GM12878 (cell line): ENCODE data around the gene HEATR9. TPM values are rescaled to one million over a fixed set of nuclear protein-coding genes. Genes with fewer than 3 reads are reported as not detected.

Experiments used
- ATAC-seq: fragments of 200-7000 bp; cut with Tn5 transposase; 3 replicates; pipeline ENCODE4 v1.9.1; 2020; ENCODE audit warnings: mild to moderate bottlenecking, moderate library complexity
- BruUV-seq: library from RNA; stranded (reverse); fragments of 400-500 nt; replicated peaks from 2 replicates; lab custom pipeline; 2021; lab: Mats Ljungman, UMichigan
- CTCF ChIA-PET: fragments of 300-600 bp; sonication (Branson Sonifier 250); formaldehyde crosslinking; extraction: SDS; loops from one replicate; lab custom pipeline; 2021; ENCODE audit warnings: inconsistent platforms; lab: Yijun Ruan, JAX
- POLR2A ChIA-PET: fragments of 350-600 bp; formaldehyde crosslinking; extraction: SDS; loops from one replicate; lab custom pipeline; 2021; ENCODE audit warnings: inconsistent platforms; lab: Charles Lee
- RAD21 ChIA-PET: fragments of 300-600 bp; sonication (Branson Sonifier 250); formaldehyde crosslinking; loops from one replicate; lab custom pipeline; 2023; ENCODE audit warnings: antibody characterized with exemption; ENCODE audit not compliant: unreplicated experiment; lab: Charles Lee
- SMC1A ChIA-PET: fragments of 300-600 bp; sonication (Branson Sonifier 250); formaldehyde crosslinking; loops from one replicate; lab custom pipeline; 2023; ENCODE audit not compliant: unreplicated experiment, uncharacterized antibody; lab: Charles Lee
- DNase-seq: peaks from one replicate; pipeline ENCODE4 v3.0.0-alpha.2; 2011; ENCODE audit warnings: low read depth, low spot score
- FAIRE-seq: peaks from 3 replicates; lab custom pipeline; 2011; peaks lifted over from hg19 to GRCh38; lab: Jason Lieb, UNC
- H2AFZ ChIP-seq: 2 replicates; pipeline ENCODE4 v1.6.0; 2011; ENCODE audit warnings: low read depth, low read length, control low read depth; ENCODE audit not compliant: control insufficient read depth
- H3K27ac ChIP-seq: 2 replicates; pipeline ENCODE4 v1.5.1; 2011; ENCODE audit warnings: control low read depth; ENCODE audit not compliant: control insufficient read depth, insufficient read depth
- H3K27me3 ChIP-seq, 2 experiments: replicated peaks in 1 of 2; 2 replicates each; pipeline versions ENCODE4 v1.6.0 to v1.6.1; 2011; ENCODE audit warnings: low read length in 1 of 2; ENCODE audit not compliant: control insufficient read depth in 2 of 2, insufficient read depth in 2 of 2
- H3K36me3 ChIP-seq, 2 experiments: 2 replicates each; pipeline ENCODE4 v1.5.1; 2011; ENCODE audit warnings: low read length in 1 of 2; ENCODE audit not compliant: control insufficient read depth in 2 of 2, insufficient read depth in 2 of 2
- H3K4me1 ChIP-seq: 2 replicates; pipeline ENCODE4 v1.6.1; 2011; ENCODE audit warnings: mild to moderate bottlenecking, low read length, moderate library complexity, mixed read lengths; ENCODE audit not compliant: control insufficient read depth, insufficient read depth
- H3K4me2 ChIP-seq: 2 replicates; pipeline ENCODE4 v1.6.0; 2011; ENCODE audit warnings: control low read depth; ENCODE audit not compliant: control insufficient read depth, insufficient read depth
- H3K4me3 ChIP-seq: fragments of 200-600 bp; sonication (generic); 2 replicates; pipeline ENCODE4 v1.5.1; 2016
- H3K79me2 ChIP-seq: 2 replicates; pipeline ENCODE4 v1.6.0; 2011; ENCODE audit warnings: low read length; ENCODE audit not compliant: control insufficient read depth, insufficient read depth
- H3K9ac ChIP-seq: 2 replicates; pipeline ENCODE4 v1.8.0; 2011; ENCODE audit warnings: low read length, control low read depth, mixed read lengths; ENCODE audit not compliant: control insufficient read depth, insufficient read depth
- H3K9me3 ChIP-seq: replicated peaks from 3 replicates; pipeline ENCODE4 v1.5.1; 2011; ENCODE audit warnings: mild to moderate bottlenecking, low read length; ENCODE audit not compliant: control insufficient read depth, insufficient read depth
- H4K20me1 ChIP-seq: 2 replicates; pipeline ENCODE4 v1.6.0; 2011; ENCODE audit not compliant: control insufficient read depth, insufficient read depth
- KLF5 ChIP-seq: fragments of 450-650 bp; IDR thresholded peaks from 2 replicates; pipeline ENCODE4 v1.6.1; 2014; ENCODE audit warnings: mild to moderate bottlenecking; ENCODE audit not compliant: partially characterized antibody
- MEF2A ChIP-seq: IDR thresholded peaks from 2 replicates; pipeline ENCODE4 v1.6.1; 2011; ENCODE audit warnings: low read depth, mild to moderate bottlenecking, low read length, moderate library complexity; ENCODE audit not compliant: insufficient read depth
- NFXL1 ChIP-seq: fragments of 450-650 bp; IDR thresholded peaks from 2 replicates; pipeline ENCODE4 v1.6.1; 2017; ENCODE audit warnings: antibody characterized with exemption, mild to moderate bottlenecking, borderline replicate concordance
- SMC3 ChIP-seq: IDR thresholded peaks from 2 replicates; pipeline ENCODE4 v1.6.1; 2011; ENCODE audit warnings: low read length, improper control_type of control experiment, borderline replicate concordance
- SRF ChIP-seq, 2 experiments: IDR thresholded peaks; 2 replicates each; pipeline ENCODE4 v1.6.1; 2011; ENCODE audit warnings: low read depth in 2 of 2, low read length in 2 of 2, mild to moderate bottlenecking in 1 of 2, moderate library complexity in 1 of 2
- TCF7 ChIP-seq: IDR thresholded peaks from 2 replicates; pipeline ENCODE4 v1.6.1; 2014; ENCODE audit warnings: antibody characterized with exemption, borderline replicate concordance
- WGBS: methylation state at CpG from one replicate; pipeline ENCODE4 v1.1.6; 2016; ENCODE audit warnings: low lambda C conversion rate; ENCODE audit not compliant: insufficient replicate concordance, insufficient coverage; ENCODE audit errors: missing lambda C conversion rate; 5-methylcytosine and 5-hydroxymethylcytosine counted together
- in situ Hi-C: fragments of 300-500 bp; cut with MboI; formaldehyde crosslinking; loops from 9 replicates; pipeline ENCODE4 v1.14.3; 2018; ENCODE audit warnings: mixed read lengths
- intact Hi-C: fragments of 100-400 bp; cut with micrococcal nuclease; formaldehyde crosslinking; loops from one replicate; pipeline ENCODE4 v1.14.2; 2022; ENCODE audit not compliant: unreplicated experiment
- polyA plus RNA-seq, 11 experiments: library from polyadenylated mRNA; depleted of rRNA in 4 of 11; unstranded in 6 of 11; stranded (reverse) in 5 of 11; fragments of >200 nt; fragmentation: Nextera tagmentation in 4 of 11; fragmentation: Illumina TruSeq in 1 of 11; extraction: Ambion mirVana in 4 of 11; extraction: Trizol in 1 of 11; gene quantifications; 1 replicate in 1 of 11; 2 replicates in 10 of 11; pipeline versions ENCODE4 v1.2.1 to v1.2.3, GENCODE V29; 2011 to 2016; ENCODE audit warnings: inconsistent platforms in 2 of 11, missing spikeins in 2 of 11, low read depth in 1 of 11
- total RNA-seq, 4 experiments: library from RNA; depleted of rRNA in 3 of 4; stranded (reverse); fragments of >200 nt in 3 of 4; fragmentation: Illumina TruSeq in 1 of 4; extraction: Trizol in 1 of 4; gene quantifications; 2 replicates each; pipeline versions ENCODE4 v1.2.1 to v1.2.3, GENCODE V29; 2013 to 2021
- TF ChIP-seq, protein P1 (sequence below): IDR thresholded peaks from 2 replicates; pipeline ENCODE4 v1.6.1; 2011; ENCODE audit warnings: borderline replicate concordance, low read depth, mild to moderate bottlenecking, moderate library complexity, mixed read lengths, low read length; ENCODE audit not compliant: insufficient read depth; ENCODE audit errors: extremely low read length
- TF ChIP-seq, protein P2 (sequence below): fragments of 450-650 bp; IDR thresholded peaks from 2 replicates; pipeline ENCODE4 v1.6.1; 2017; ENCODE audit warnings: low read depth, mild to moderate bottlenecking, moderate library complexity
- TF ChIP-seq, protein P3 (sequence below): IDR thresholded peaks from 2 replicates; pipeline ENCODE4 v1.6.1; 2012; ENCODE audit warnings: low read depth, low read length, improper control_type of control experiment
- TF ChIP-seq, protein P4 (sequence below): fragments of 450-650 bp; IDR thresholded peaks from 2 replicates; pipeline ENCODE4 v1.6.1; 2018; ENCODE audit warnings: mild to moderate bottlenecking, low read depth, moderate library complexity; ENCODE audit not compliant: partially characterized antibody

Gene HEATR9
- total and polyA plus RNA-seq, 10 of the 15 experiments (the other 5 are each of a cell fraction or from before 2014, with no cell fraction given) = 0.04 to 0.43 (median 0.13) TPM; not detected in 2

DNA sequence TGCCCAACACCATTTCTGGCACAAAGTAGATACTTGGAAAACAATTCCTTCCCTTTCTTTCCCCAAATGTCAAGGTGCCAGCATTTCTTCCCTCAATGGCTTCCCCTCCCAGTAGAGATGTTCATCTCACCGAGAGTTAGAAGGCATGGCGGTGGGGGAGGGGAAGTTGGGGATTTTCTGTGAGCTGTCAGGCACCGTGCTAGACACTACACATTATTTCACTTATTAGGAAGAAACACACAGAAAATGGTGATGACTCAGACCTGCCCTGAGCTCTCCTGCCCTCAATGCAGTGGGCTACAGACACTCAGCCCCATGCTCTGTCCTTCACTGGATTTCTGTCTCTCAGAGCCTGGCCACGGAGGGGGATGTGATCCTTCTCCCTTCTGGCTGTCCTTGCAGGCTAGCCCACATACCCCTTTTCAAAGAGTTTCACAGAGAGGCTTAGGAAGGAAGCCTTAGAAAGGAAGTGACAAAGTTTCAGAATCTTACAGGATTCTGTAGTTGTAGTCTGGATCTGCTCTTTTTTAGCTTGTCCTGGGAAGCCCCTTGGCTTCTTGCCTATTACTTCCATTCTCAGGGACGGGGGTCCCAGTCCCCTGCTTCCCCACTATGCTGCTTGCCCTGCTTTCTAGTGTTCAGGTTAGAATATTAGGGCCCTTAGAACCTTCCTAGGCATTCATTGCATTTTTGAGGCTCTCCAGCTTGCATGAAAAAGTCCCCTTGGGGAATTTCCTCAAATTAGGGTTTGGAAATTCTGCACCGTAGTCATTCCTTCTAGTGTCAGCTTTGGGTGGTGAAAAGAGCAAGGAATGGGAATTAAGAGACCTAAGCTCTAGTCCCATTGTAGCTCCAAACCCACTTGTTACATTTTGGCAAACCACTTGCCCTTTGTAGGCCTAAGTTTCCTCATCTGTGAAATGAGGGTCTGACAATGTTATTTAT is 23.7 kb upstream of the HEATR9 start (continued):
- TF ChIP-seq, protein P1, sequence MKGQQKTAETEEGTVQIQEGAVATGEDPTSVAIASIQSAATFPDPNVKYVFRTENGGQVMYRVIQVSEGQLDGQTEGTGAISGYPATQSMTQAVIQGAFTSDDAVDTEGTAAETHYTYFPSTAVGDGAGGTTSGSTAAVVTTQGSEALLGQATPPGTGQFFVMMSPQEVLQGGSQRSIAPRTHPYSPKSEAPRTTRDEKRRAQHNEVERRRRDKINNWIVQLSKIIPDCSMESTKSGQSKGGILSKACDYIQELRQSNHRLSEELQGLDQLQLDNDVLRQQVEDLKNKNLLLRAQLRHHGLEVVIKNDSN = no peak
- TF ChIP-seq SMC3 (no peak), TCF7 (no peak)
- TF ChIP-seq, protein P2, sequence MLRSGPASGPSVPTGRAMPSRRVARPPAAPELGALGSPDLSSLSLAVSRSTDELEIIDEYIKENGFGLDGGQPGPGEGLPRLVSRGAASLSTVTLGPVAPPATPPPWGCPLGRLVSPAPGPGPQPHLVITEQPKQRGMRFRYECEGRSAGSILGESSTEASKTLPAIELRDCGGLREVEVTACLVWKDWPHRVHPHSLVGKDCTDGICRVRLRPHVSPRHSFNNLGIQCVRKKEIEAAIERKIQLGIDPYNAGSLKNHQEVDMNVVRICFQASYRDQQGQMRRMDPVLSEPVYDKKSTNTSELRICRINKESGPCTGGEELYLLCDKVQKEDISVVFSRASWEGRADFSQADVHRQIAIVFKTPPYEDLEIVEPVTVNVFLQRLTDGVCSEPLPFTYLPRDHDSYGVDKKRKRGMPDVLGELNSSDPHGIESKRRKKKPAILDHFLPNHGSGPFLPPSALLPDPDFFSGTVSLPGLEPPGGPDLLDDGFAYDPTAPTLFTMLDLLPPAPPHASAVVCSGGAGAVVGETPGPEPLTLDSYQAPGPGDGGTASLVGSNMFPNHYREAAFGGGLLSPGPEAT = peak; percentile 49; the same call in 1 of the 2 replicates

DNA sequence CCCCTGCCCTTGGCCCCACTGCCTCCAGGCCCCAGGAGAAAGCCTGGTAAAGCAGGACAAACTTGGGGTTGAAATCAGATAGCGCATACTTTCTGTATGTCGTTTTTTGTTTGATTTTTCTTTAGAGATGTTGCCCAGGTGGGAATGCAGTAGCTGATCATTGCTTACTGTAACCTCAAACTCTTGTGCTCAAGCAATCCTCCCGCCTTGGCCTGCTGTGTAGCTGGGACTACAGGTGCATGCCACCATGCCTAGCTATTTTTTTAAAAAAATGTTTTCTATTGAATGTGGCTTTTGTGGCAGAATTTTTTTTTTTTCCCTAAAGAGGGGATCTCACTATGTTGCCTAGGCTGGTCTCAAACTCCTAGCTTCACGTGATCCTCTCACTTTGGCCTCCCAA is 22.6 kb upstream of the HEATR9 start:
- no peaks in the 10 kb centered on the region for H4K20me1 ChIP-seq
- POLR2A ChIA-PET = interaction anchor here (0.7 to 4.7 kb wide), 6 partner anchors 8 to 34 kb away, joined by 3 to 56 read pairs (median 6); partner anchors contain the start of gene CCL5
- BruUV-seq = no TSS peak
- no peak for FAIRE-seq
- H2AFZ ChIP-seq = no peak overlapping the region
- H3K4me1 ChIP-seq = peaks cover 33% of the 10 kb centered on the region
- intact Hi-C loops = no loop called here
- no peaks in the 10 kb centered on the region; the same call in 2 of the 3 replicates for H3K9me3 ChIP-seq
- H3K4me2 ChIP-seq = no peak overlapping the region
- SMC1A ChIA-PET = interaction anchor here (0.6 to 11.3 kb wide), 6 partner anchors 9 to 183 kb away, joined by 3 to 155 read pairs (median 4); partner anchors contain the start of genes CCL5 and RDM1
- H3K27me3 ChIP-seq = no peaks in the 10 kb centered on the region
- RAD21 ChIA-PET = interaction anchor here (0.9 to 9.4 kb wide), 5 partner anchors 10 to 198 kb away, joined by 3 to 125 read pairs (median 4); partner anchors contain the start of gene CCL5
- CTCF ChIA-PET = interaction anchor here (1.2 to 2.3 kb wide), 2 partner anchors 9 to 11 kb away, joined by 3 to 11 read pairs; partner anchors contain the start of gene CCL5
- in situ Hi-C loops = no loop called here
- H3K36me3 ChIP-seq = no peaks in the 10 kb centered on the region
- no peaks in the 10 kb centered on the region for H3K79me2 ChIP-seq
- no peak overlapping the region for H3K4me3 ChIP-seq
- H3K9ac ChIP-seq = no peak overlapping the region
- ATAC-seq = no peak
- no peak overlapping the region for H3K27ac ChIP-seq
- WGBS = 95% methylated on average over 4 of the region's 4 CpGs
- DNase-seq = no peak
- TF ChIP-seq, protein P2 = no peak
- TF ChIP-seq SRF (IDR thresholded peaks at IDR 0.05; ENCODE audit: low read depth in 2 of 2, low read length in 2 of 2) = no peak
- TF ChIP-seq, protein P3, sequence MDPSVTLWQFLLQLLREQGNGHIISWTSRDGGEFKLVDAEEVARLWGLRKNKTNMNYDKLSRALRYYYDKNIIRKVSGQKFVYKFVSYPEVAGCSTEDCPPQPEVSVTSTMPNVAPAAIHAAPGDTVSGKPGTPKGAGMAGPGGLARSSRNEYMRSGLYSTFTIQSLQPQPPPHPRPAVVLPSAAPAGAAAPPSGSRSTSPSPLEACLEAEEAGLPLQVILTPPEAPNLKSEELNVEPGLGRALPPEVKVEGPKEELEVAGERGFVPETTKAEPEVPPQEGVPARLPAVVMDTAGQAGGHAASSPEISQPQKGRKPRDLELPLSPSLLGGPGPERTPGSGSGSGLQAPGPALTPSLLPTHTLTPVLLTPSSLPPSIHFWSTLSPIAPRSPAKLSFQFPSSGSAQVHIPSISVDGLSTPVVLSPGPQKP = no peak
- no peak for TF ChIP-seq SMC3
- TF ChIP-seq MEF2A = no peak
- no peak for TF ChIP-seq KLF5
- TF ChIP-seq NFXL1 = no peak
- TF ChIP-seq, protein P4, sequence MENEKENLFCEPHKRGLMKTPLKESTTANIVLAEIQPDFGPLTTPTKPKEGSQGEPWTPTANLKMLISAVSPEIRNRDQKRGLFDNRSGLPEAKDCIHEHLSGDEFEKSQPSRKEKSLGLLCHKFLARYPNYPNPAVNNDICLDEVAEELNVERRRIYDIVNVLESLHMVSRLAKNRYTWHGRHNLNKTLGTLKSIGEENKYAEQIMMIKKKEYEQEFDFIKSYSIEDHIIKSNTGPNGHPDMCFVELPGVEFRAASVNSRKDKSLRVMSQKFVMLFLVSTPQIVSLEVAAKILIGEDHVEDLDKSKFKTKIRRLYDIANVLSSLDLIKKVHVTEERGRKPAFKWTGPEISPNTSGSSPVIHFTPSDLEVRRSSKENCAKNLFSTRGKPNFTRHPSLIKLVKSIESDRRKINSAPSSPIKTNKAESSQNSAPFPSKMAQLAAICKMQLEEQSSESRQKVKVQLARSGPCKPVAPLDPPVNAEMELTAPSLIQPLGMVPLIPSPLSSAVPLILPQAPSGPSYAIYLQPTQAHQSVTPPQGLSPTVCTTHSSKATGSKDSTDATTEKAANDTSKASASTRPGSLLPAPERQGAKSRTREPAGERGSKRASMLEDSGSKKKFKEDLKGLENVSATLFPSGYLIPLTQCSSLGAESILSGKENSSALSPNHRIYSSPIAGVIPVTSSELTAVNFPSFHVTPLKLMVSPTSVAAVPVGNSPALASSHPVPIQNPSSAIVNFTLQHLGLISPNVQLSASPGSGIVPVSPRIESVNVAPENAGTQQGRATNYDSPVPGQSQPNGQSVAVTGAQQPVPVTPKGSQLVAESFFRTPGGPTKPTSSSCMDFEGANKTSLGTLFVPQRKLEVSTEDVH = no peak
